ES-I3 (cell line): ENCODE data around the gene CROCC.

Source experiments
- H3K36me3 ChIP-seq: 2 replicates; pipeline ENCODE4 v1.6.1; 2013; ENCODE audit warnings: mild to moderate bottlenecking, low read length, control low read depth, moderate library complexity; ENCODE audit not compliant: insufficient read depth
- H3K4me1 ChIP-seq: 2 replicates; pipeline ENCODE4 v1.6.1; 2013; ENCODE audit warnings: mild to moderate bottlenecking, control low read depth, low read length; ENCODE audit not compliant: insufficient read depth
- H3K9ac ChIP-seq: 2 replicates; pipeline ENCODE4 v1.6.1; 2013; ENCODE audit warnings: low read depth, mild to moderate bottlenecking, low read length, moderate library complexity
- H3K9me3 ChIP-seq: 2 replicates; pipeline ENCODE4 v1.6.1; 2013; ENCODE audit warnings: mild to moderate bottlenecking, low read length, moderate library complexity; ENCODE audit not compliant: control insufficient read depth, insufficient read depth

The CROCC gene

GRCh38 chr1:16982902-16983301 is 61.2 kb downstream of the CROCC start:
- Histone ChIP-seq H3K4me1 (peaks cover 19% of the 10 kb centered on the region; the same call in 1 of the 2 replicates), H3K36me3 (no peaks in the 10 kb centered on the region), H3K9ac (no peak overlapping the region), H3K9me3 (no peaks in the 10 kb centered on the region)

DNA sequence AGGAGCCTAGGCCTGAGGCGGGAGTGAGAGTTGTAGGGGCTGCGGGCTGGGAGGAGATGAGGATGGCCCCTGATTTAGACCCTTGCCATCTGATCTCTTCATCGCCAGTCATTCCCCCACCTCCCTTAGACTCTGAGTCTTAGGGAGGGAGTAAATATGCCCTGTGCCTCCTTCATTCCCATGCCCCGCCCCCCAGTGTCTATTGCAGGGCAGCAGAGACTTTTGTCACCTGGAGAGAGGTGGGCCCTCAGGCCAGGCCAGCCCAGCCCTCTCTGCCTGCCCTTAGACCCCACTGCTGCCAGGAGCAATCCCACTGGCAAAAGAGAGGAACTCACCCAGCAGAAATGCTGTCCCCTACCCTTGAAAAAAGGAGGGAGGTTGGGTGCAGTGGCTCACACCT is 61.9 kb downstream of the CROCC start:
- no peaks in the 10 kb centered on the region for H3K9me3 ChIP-seq
- H3K4me1 ChIP-seq: peaks cover 14% of the 10 kb centered on the region; the same call in 1 of the 2 replicates
- H3K9ac ChIP-seq: no peak overlapping the region
- no peaks in the 10 kb centered on the region for H3K36me3 ChIP-seq

DNA sequence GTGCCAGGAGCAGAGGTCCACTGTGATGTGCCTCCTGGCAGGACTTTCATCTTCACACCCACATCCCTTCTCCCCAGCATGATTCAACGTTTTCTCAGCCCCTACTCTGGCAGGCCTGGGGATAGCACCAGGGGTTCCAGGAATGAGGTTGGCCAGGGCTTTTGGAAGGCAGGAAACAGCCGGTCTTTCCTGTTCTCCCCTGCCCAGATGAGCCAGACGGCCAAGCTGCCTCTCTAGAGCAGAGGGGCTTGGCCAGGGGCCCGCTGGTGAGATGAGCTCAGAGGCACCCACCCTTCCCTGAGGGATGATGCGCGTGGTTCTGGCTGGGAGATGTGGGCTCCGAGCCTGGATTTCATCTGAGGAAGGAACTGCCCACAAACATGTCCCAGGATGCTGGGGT is 63.0 kb downstream of the CROCC start:
- H3K9me3 ChIP-seq: no peaks in the 10 kb centered on the region
- H3K9ac ChIP-seq: no peak overlapping the region
- H3K36me3 ChIP-seq: no peaks in the 10 kb centered on the region; the same call in 1 of the 2 replicates
- peaks cover 7% of the 10 kb centered on the region; the same call in 1 of the 2 replicates for H3K4me1 ChIP-seq

DNA sequence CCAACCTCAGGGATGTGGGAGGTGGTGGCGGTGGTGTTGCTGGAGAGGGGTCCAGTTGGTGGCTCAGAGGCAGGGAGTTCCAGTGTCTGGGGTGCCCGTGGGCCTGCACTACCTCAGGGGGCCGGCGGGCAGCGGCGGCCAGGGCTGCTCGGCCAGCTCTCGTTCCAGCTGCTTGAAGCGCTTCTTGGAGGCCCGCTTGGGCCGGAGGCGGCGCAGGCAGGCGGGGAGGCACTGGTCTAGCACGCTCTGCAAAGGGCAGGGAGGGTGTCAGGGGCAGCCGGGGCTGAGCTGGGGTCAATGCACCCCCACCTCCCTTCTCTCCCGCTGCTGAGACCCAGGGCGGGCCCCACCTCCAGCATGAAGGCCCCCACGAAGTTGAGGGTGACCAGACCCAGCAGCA is 64.4 kb downstream of the CROCC start:
- H3K4me1 ChIP-seq: peaks cover 7% of the 10 kb centered on the region; the same call in 1 of the 2 replicates
- H3K36me3 ChIP-seq: no peaks in the 10 kb centered on the region; the same call in 1 of the 2 replicates
- no peak overlapping the region for H3K9ac ChIP-seq
- H3K9me3 ChIP-seq: no peaks in the 10 kb centered on the region

DNA sequence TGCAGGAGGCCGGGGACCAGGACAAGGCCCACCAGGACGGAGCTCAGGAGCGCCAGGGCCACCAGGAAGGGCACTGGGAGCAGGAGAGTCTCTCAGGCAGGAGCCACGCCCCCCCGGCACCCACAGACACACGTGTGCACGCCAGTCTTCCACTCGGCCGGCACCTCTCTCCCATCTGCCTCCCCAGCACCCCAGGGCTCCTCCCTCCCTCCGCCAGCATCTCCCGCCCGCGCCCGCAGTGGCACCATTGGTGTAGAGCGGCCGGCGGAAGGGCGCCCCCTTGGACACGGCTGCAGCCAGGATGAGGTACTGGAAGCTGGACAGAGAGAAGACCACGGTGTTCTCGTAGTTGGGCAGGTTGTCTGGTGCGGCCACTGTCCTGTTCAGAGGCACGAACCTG is 64.8 kb downstream of the CROCC start:
- Histone ChIP-seq H3K9ac (no peak overlapping the region), H3K36me3 (no peaks in the 10 kb centered on the region; the same call in 1 of the 2 replicates), H3K4me1 (peaks cover 7% of the 10 kb centered on the region; the same call in 1 of the 2 replicates), H3K9me3 (no peaks in the 10 kb centered on the region)

DNA sequence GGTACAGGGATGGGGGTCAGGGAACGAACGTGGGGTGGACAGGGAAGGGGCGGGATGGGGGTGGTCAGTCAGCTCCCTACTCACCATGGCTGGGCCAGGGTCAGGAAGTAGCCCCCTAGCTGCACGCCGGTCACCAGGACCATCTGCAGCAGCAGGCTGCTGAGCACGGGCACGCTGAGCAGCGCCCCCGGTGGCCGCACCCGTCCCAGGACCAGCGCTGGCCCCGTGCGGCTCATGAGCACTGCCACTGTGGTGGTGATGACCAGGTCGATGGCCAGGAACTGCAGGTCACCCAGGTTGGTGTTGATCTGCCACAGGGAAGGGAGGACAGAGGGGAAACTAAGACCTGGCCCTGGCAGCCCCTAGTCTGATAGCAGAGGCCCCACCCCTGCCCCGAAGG is 65.2 kb downstream of the CROCC start:
- no peaks in the 10 kb centered on the region for H3K9me3 ChIP-seq
- peaks cover 7% of the 10 kb centered on the region; the same call in 1 of the 2 replicates for H3K4me1 ChIP-seq
- no peak overlapping the region for H3K9ac ChIP-seq
- H3K36me3 ChIP-seq: no peaks in the 10 kb centered on the region; the same call in 1 of the 2 replicates

DNA sequence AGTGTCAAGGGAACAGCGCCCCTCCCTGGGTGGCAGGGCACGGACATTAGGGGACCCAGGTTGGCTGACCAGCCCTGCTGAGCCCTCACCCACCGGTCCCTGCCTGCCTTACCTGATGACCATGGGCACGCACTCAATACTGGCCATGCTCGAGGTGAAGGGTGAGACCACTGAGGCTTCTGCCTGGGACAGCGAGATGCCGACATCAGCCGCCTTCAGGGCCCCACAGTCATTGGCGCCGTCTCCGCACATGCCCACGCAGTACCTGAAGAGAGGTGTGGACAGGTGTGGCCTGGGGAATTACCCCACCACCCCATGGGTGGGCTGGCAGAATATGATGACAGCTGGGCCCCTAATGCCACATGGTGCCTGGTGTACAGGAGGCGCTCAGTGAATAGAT is 66.5 kb downstream of the CROCC start:
- H3K9ac ChIP-seq: no peak overlapping the region
- no peaks in the 10 kb centered on the region for H3K9me3 ChIP-seq
- no peaks in the 10 kb centered on the region; the same call in 1 of the 2 replicates for H3K36me3 ChIP-seq
- H3K4me1 ChIP-seq: peaks cover 5% of the 10 kb centered on the region; the same call in 1 of the 2 replicates

DNA sequence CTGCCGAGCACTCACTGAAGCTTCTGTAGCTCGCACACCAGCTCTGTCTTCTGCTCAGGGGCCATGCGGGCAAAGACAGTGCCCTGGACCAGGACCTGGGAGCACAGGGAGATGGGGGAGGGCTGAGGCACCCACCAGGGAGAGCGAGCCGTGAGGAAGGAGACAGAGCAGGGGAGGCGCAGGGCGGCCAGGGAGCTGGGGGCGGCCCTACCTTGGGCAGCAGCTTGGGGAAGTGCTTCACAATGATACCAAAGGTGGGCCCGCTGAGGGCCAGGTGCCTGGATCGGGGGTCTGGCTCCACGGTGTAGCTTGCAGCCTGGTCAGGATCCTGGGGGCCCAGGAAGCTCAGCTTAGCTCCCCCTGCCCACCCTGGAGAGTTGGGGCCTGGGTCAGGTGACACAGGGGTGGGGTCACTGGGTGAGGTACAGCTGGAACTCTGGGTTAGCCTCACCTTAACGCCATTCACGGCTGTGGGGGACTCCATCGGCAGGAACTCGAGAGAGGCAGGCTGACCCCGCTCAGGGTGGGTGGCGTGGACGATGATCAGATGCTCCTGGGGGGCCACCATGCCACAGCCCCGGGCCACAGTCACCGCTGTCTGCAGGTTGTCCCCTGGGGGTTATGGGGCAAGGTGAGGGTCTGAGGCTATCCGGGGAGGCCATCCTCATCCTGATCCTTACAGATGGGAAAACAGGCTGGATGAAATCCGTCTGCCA is 68.1 kb downstream of the CROCC start:
- Histone ChIP-seq H3K36me3 (no peaks in the 10 kb centered on the region; the same call in 1 of the 2 replicates), H3K9me3 (no peaks in the 10 kb centered on the region), H3K9ac (no peak overlapping the region), H3K4me1 (peaks cover 2% of the 10 kb centered on the region; the same call in 1 of the 2 replicates)

DNA sequence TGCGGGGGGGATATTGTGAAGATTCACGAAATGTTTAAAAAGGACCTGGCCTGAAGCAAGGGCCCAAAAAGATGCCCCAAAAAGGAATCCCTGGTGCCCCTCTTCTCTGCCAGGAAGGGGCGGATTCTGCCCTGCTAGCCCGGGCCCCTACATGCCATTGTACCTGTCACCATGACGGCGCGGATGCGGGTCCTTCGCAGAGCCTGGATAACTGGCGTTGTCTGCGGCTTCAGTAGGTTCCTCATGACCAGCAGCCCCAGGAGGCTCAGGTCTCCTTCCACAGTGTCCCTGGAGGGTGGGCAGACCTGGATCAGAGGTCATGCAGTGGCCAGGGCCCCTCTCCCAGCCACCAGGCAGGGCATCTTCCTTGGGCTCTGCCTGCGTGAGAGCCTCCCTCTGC is 69.8 kb downstream of the CROCC start:
- Histone ChIP-seq H3K9ac (no peak overlapping the region), H3K4me1 (no peaks in the 10 kb centered on the region), H3K36me3 (no peaks in the 10 kb centered on the region; the same call in 1 of the 2 replicates), H3K9me3 (no peaks in the 10 kb centered on the region)

- Histone ChIP-seq H3K9ac (no peak overlapping the region), H3K9me3 (no peaks in the 10 kb centered on the region), H3K36me3 (no peaks in the 10 kb centered on the region; the same call in 1 of the 2 replicates), H3K4me1 (no peaks in the 10 kb centered on the region)
These were observed 70.4 kb downstream of the CROCC start for GRCh38 chr1:16992102-16992501.

DNA sequence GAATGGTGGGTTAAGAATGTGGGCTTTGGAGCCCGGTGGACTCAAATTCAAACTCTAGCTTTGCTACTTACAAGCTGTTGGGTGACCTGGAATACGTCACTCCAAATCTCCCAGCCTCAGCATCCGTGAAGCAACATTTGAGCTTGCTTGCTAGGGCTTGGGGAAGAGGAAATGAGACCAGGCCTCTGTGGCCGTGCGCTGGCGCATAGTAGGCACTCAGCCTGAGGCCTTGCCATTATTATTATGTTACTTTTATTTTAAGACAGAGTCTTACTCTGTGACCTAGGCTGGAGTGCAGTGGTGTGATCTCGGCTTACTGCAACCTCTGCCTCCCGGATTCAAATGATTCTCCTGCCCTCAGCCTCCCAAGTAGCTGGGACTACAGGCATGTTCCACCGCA is 70.9 kb downstream of the CROCC start:
- H3K36me3 ChIP-seq: no peaks in the 10 kb centered on the region; the same call in 1 of the 2 replicates
- H3K4me1 ChIP-seq: no peaks in the 10 kb centered on the region
- no peak overlapping the region for H3K9ac ChIP-seq
- H3K9me3 ChIP-seq: no peaks in the 10 kb centered on the region

DNA sequence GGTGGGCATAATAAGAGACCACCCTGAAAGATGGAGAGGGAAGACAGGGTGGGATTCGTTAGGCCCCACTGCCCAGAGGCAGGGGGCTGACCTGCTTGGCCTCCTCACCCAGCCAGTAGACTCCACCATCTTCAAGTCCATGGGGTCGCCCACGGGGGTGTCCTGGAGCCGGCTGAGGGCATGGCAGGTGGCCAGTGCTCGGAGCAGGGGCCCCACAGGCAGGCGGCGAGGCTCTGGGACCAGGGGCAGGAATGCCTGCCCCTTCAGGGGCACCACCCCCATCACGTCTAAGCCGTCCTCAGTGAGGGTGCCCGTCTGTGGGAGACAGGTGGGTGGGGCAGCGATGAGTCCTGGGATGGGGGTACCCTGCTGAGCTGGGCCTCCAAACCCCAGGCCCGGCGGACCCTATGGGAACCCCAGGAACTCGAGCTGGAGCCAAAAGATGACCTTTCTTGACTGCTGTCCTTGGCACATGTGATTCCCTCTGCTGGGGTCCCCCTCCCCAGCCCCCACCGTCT is 71.8 kb downstream of the CROCC start:
- H3K9ac ChIP-seq: no peak overlapping the region
- no peaks in the 10 kb centered on the region for H3K9me3 ChIP-seq
- no peaks in the 10 kb centered on the region for H3K4me1 ChIP-seq
- H3K36me3 ChIP-seq: no peaks in the 10 kb centered on the region; the same call in 1 of the 2 replicates

DNA sequence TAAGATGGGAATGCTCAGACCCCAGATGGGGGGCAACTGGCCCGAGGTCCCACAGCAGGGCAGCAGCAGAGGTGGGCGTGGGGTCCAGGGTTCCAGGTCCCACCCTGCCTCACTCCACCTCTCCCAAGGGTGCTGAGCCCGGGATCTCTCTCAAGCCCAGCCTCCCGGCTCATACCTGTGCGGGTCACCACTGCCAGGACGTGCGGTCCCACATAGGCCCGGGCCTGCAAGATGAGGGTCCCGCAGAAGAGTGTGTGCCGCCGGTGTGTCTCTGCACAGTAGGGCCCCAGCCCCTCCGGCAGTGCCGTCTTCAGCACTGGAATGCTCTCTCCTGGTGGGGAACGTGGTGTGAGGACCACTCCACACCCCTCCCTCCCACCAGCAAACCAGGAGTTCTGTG is 75.1 kb downstream of the CROCC start:
- Histone ChIP-seq H3K36me3 (no peaks in the 10 kb centered on the region; the same call in 1 of the 2 replicates), H3K9me3 (no peaks in the 10 kb centered on the region), H3K9ac (no peak overlapping the region), H3K4me1 (no peaks in the 10 kb centered on the region)

- H3K36me3 ChIP-seq: peaks cover 5% of the 10 kb centered on the region; the same call in 1 of the 2 replicates
These were observed 76.9 kb downstream of the CROCC start for GRCh38 chr1:16998589-16998988.

GRCh38 chr1:16999863-17000262 is 78.1 kb downstream of the CROCC start:
- Histone ChIP-seq H3K9ac (no peak overlapping the region), H3K4me1 (no peaks in the 10 kb centered on the region), H3K36me3 (peaks cover 6% of the 10 kb centered on the region), H3K9me3 (no peaks in the 10 kb centered on the region)

More at GRCh38 chr1:16998589-16998988, 76.9 kb downstream of the CROCC start:
- Histone ChIP-seq H3K4me1 (no peaks in the 10 kb centered on the region), H3K9ac (no peak overlapping the region), H3K9me3 (no peaks in the 10 kb centered on the region)
